HG03558 (cell line): ENCODE measurements around the gene HIVEP3.

Experiments
- ATAC-seq: cut with Tn5 transposase; IDR thresholded peaks from one replicate; pipeline ENCODE4 v1.9.1; 2021; ENCODE audit warnings: moderate number of reproducible peaks; ENCODE audit not compliant: unreplicated experiment; ENCODE audit errors: extremely low read depth

HIVEP3 gene

GRCh38 chr1:41822866-41823265 lies 95.9 kb downstream of the HIVEP3 start:
- ATAC-seq = no peak

GRCh38 chr1:41819843-41820242 lies 98.9 kb downstream of the HIVEP3 start:
- no peak for ATAC-seq

- no peak for ATAC-seq
Measured at GRCh38 chr1:41819069-41819468, 99.7 kb downstream of the HIVEP3 start.

- ATAC-seq = no peak
Measured at GRCh38 chr1:41816061-41816460, 102.7 kb downstream of the HIVEP3 start.

GRCh38 chr1:41813755-41814745 lies 104.7 kb downstream of the HIVEP3 start:
- ATAC-seq = no peak

GRCh38 chr1:41813226-41813625 lies 105.5 kb downstream of the HIVEP3 start:
- no peak for ATAC-seq

- no peak for ATAC-seq
Measured at GRCh38 chr1:41812453-41812852, 106.3 kb downstream of the HIVEP3 start.

- no peak for ATAC-seq
Measured at GRCh38 chr1:41812051-41812450, 106.7 kb downstream of the HIVEP3 start.

GRCh38 chr1:41811051-41811795 lies 107.5 kb downstream of the HIVEP3 start:
- ATAC-seq = no peak

GRCh38 chr1:41810446-41810845 lies 108.3 kb downstream of the HIVEP3 start:
- ATAC-seq = no peak

- ATAC-seq = no peak
Measured at GRCh38 chr1:41809692-41810091, 109.0 kb downstream of the HIVEP3 start.

GRCh38 chr1:41807390-41807789 lies 111.3 kb downstream of the HIVEP3 start:
- ATAC-seq = no peak

GRCh38 chr1:41806472-41807155 lies 112.1 kb downstream of the HIVEP3 start:
- no peak for ATAC-seq

GRCh38 chr1:41805771-41806471 lies 112.8 kb downstream of the HIVEP3 start:
- ATAC-seq = no peak

GRCh38 chr1:41804176-41804575 lies 114.5 kb downstream of the HIVEP3 start:
- no peak for ATAC-seq

- ATAC-seq = no peak
Measured at GRCh38 chr1:41803656-41804055, 115.1 kb downstream of the HIVEP3 start.

- no peak for ATAC-seq
Measured at GRCh38 chr1:41802532-41803501, 115.9 kb downstream of the HIVEP3 start.

GRCh38 chr1:41800311-41800829 lies 118.4 kb downstream of the HIVEP3 start:
- no peak for ATAC-seq

- ATAC-seq = no peak
Measured at GRCh38 chr1:41799723-41800122, 119.0 kb downstream of the HIVEP3 start.
